Natural killer cell (primary cell): ENCODE measurements around the gene SH3PXD2A. TPM values are rescaled to one million over a fixed set of nuclear protein-coding genes. Genes with fewer than 3 reads are reported as not detected.

ENCODE experiments used
- ATAC-seq, 3 donors: fragments of 150-1000 bp in 2 of 3; fragments of 200-7000 bp in 1 of 3; cut with Tn5 transposase; 1 replicate in 1 of 3; 2 replicates in 2 of 3; pipeline ENCODE4 v1.10.0; 2021; ENCODE audit warnings: mild to moderate bottlenecking in 2 of 3, moderate library complexity in 2 of 3
- DNase-seq, 2 donors: peaks; one replicate each; pipeline versions ENCODE4 v3.0.0 to v3.0.0-alpha.2; 2013 to 2021; ENCODE audit warnings: mixed read lengths in 1 of 2
- H3K27ac ChIP-seq: one replicate; pipeline ENCODE4 v1.5.1; 2013; ENCODE audit warnings: mild to moderate bottlenecking, low read length
- H3K27me3 ChIP-seq: one replicate; pipeline ENCODE4 v1.6.1; 2013; ENCODE audit warnings: low read length; ENCODE audit not compliant: control insufficient read depth, insufficient read depth
- H3K36me3 ChIP-seq: one replicate; pipeline ENCODE4 v1.6.1; 2013; ENCODE audit warnings: low read length; ENCODE audit not compliant: control insufficient read depth, insufficient read depth
- H3K4me1 ChIP-seq: one replicate; pipeline ENCODE4 v1.6.1; 2013; ENCODE audit warnings: low read length; ENCODE audit not compliant: control insufficient read depth, insufficient read depth
- H3K4me3 ChIP-seq: one replicate; pipeline ENCODE4 v1.5.1; 2013; ENCODE audit warnings: low read length
- H3K9me3 ChIP-seq: one replicate; pipeline ENCODE4 v1.6.1; 2013; ENCODE audit warnings: low read length; ENCODE audit not compliant: control insufficient read depth, insufficient read depth
- H3K27ac Mint-ChIP-seq, 2 donors: one replicate each; pipeline ENCODE4 v1.8.0; 2022; ENCODE audit warnings: mild to moderate bottlenecking in 2 of 2, mixed read lengths in 2 of 2, moderate library complexity in 1 of 2
- H3K27me3 Mint-ChIP-seq, 2 donors: one replicate each; pipeline ENCODE4 v1.8.0; 2022; ENCODE audit warnings: low read depth in 2 of 2, mixed read lengths in 2 of 2
- H3K36me3 Mint-ChIP-seq: one replicate; pipeline ENCODE4 v1.8.0; 2022; ENCODE audit warnings: mixed read lengths
- H3K4me1 Mint-ChIP-seq, 2 donors: one replicate each; pipeline ENCODE4 v1.8.0; 2022; ENCODE audit warnings: mixed read lengths in 2 of 2
- H3K4me3 Mint-ChIP-seq: one replicate; pipeline ENCODE4 v1.8.0; 2022; ENCODE audit warnings: mild to moderate bottlenecking, moderate library complexity, mixed read lengths
- H3K9me3 Mint-ChIP-seq, 2 donors: one replicate each; pipeline ENCODE4 v1.8.0; 2022; ENCODE audit warnings: mixed read lengths in 2 of 2
- CTCF ChIP-seq: fragments of 200-600 bp; IDR thresholded peaks from one replicate; pipeline ENCODE4 v1.8.0; 2022; ENCODE audit warnings: antibody characterized with exemption
- WGBS: methylation state at CpG from one replicate; pipeline ENCODE4 v1.1.7; 2013; ENCODE audit warnings: missing lambda C conversion rate; ENCODE audit not compliant: insufficient coverage; 5-methylcytosine and 5-hydroxymethylcytosine counted together
- intact Hi-C: fragments of 100-400 bp; cut with micrococcal nuclease; formaldehyde crosslinking; loops from one replicate; pipeline ENCODE4 v1.14.2; 2022
- total RNA-seq, 4 donors: library from RNA; stranded (reverse); fragments of 120-200 nt in 1 of 4; gene quantifications; one replicate each; pipeline versions ENCODE4 v1.2.3 to v1.2.4, GENCODE V29; 2013 to 2022

SH3PXD2A gene
- total RNA-seq, 3 donors from 2014 or later (not counting 1 experiment from before 2014, with no cell fraction given): 3.3 to 7.0 (median 4.9) TPM

GRCh38 chr10:103691723-103692435 is 163.5 kb downstream of the SH3PXD2A start:
- 44% methylated on average over 13 of the region's 17 CpGs for WGBS
- DNase-seq (peak in 1 of 2 donors; percentile 29), ATAC-seq (no peak)
- H3K27me3 Mint-ChIP-seq: peaks cover 0 to 15% of the 10 kb centered on the region in 2 donors
- H3K9me3 Mint-ChIP-seq: no peaks in the 10 kb centered on the region
- H3K36me3 Mint-ChIP-seq: no peaks in the 10 kb centered on the region
- H3K4me1 ChIP-seq: peaks cover 31% of the 10 kb centered on the region
- intact Hi-C loops: no loop called here
- peak overlapping the region in 1 of 2 donors; percentile 21 for H3K27ac Mint-ChIP-seq
- no peak for TF ChIP-seq CTCF
- no peaks in the 10 kb centered on the region for H3K36me3 ChIP-seq
- H3K4me3 ChIP-seq: peak overlapping the region; percentile 47
- peak overlapping the region; percentile 3 for H3K4me3 Mint-ChIP-seq
- H3K4me1 Mint-ChIP-seq: peaks cover 12 to 25% of the 10 kb centered on the region in 2 donors
- peaks cover 13% of the 10 kb centered on the region for H3K27me3 ChIP-seq
- no peaks in the 10 kb centered on the region for H3K9me3 ChIP-seq
- no peak overlapping the region for H3K27ac ChIP-seq

- H3K4me1 Mint-ChIP-seq: peaks cover 7 to 20% of the 10 kb centered on the region in 2 donors
- H3K27me3 ChIP-seq: peaks cover 13% of the 10 kb centered on the region
- H3K27ac ChIP-seq: no peak overlapping the region
- no peaks in the 10 kb centered on the region for H3K36me3 ChIP-seq
- peaks cover 25% of the 10 kb centered on the region for H3K4me1 ChIP-seq
- H3K4me3 ChIP-seq: no peak overlapping the region
- peaks cover 0 to 15% of the 10 kb centered on the region in 2 donors for H3K27me3 Mint-ChIP-seq
- peak overlapping the region in 1 of 2 donors; percentile 21 for H3K27ac Mint-ChIP-seq
- DNase-seq: no peak
- no peaks in the 10 kb centered on the region for H3K36me3 Mint-ChIP-seq
- no peak for ATAC-seq
- no peak for TF ChIP-seq CTCF
- intact Hi-C loops: no loop called here
- H3K4me3 Mint-ChIP-seq: peak overlapping the region; percentile 1
- H3K9me3 Mint-ChIP-seq: no peaks in the 10 kb centered on the region
- no peaks in the 10 kb centered on the region for H3K9me3 ChIP-seq
- 61% methylated on average over 4 of the region's 4 CpGs for WGBS
Observed at GRCh38 chr10:103691267-103691666, 164.1 kb downstream of the SH3PXD2A start.

DNA sequence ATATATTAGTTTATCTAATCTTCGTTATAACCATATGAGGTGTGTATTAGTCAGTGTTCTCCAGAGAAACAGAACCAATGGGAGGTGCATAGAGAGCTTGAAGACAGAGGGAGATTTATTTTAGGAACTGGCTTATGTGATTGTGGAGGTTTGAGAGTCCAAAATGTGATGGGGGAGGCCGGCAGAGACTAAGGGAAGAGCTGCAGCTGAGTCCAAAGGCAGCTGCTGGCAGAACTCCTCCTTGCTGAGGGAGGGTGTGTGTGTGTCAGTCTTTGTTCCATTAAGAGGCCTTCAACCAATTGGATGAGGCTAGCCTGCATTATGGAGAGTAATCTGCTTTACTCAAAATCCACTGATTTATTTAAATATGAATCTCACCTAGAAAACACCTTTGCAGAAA is 165.1 kb downstream of the SH3PXD2A start:
- H3K27ac ChIP-seq: no peak overlapping the region
- no peaks in the 10 kb centered on the region for H3K36me3 Mint-ChIP-seq
- WGBS: 97% methylated on average over 2 of the region's 2 CpGs
- H3K4me1 Mint-ChIP-seq: peaks cover 5 to 18% of the 10 kb centered on the region in 2 donors
- no peak for DNase-seq
- H3K36me3 ChIP-seq: no peaks in the 10 kb centered on the region
- H3K4me1 ChIP-seq: peaks cover 16% of the 10 kb centered on the region
- H3K27me3 ChIP-seq: peaks cover 13% of the 10 kb centered on the region
- no peak for TF ChIP-seq CTCF
- H3K4me3 ChIP-seq: no peak overlapping the region
- ATAC-seq: no peak
- no peaks in the 10 kb centered on the region for H3K9me3 ChIP-seq
- peak overlapping the region; percentile 21 for H3K4me3 Mint-ChIP-seq
- H3K9me3 Mint-ChIP-seq: no peaks in the 10 kb centered on the region
- H3K27me3 Mint-ChIP-seq: peaks cover 0 to 15% of the 10 kb centered on the region in 2 donors
- H3K27ac Mint-ChIP-seq: no peak overlapping the region
- intact Hi-C loops: no loop called here
